Measurements from ENCODE around the gene ZSCAN31. TPM values are rescaled to one million over a fixed set of nuclear protein-coding genes. Genes with fewer than 3 reads are reported as not detected.
A peak's percentile ranks its signal among the peaks of the same experiment; 100 is the strongest.

The ZSCAN31 gene
- 10 to 100 TPM in 1 of 4 donors, 1 to 10 TPM in 3; 4.8 to 10.8 (median 7.7) TPM for total RNA-seq
- polyA plus RNA-seq, result 1 to 10 TPM; 1.8 to 3.7 (median 2.3) TPM
- long read RNA-seq, donor 1, partial matches to known transcripts, result 1 of 6 reads
- long read RNA-seq, donor 1, other reads (novel, unspliced or antisense), result 4 of 6 reads
- long read RNA-seq, donor 2, partial matches to known transcripts, result 1 of 5 reads
- long read RNA-seq, donor 2, other reads (novel, unspliced or antisense), result 1 of 5 reads

DNA sequence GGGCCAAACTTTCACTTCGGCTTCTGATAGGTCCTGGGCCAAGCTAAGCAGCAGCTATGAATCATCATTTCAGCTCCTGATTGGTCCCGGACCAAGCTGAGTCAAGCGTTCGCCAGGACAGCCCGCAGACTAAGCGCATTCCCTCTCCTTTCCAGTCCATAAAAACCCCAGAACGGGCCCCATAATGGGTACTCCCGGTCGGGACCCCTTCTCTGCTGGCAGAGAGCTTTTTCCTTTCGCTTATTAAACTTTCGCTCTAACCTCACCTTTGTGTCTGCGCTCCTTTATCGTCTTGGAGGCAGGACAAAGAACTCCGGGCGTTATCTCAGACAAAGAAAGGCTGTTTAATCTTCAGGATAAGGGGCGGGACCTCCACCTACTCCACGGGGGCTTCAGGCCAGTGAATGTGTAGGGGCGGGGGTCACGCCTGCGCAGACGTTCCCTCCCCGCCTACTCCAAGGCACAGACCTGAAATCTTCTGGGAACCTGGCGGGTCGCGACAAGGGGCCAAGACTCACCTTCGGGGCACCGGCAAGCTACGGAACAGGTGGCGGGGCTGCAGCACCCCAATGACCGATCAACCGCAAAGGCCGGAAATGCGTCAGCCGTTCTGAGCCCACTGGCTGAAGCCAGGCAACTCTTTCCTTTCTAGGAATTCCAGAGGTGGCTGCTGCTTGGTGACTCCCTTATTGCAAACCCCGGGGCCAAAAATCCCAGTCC is at the start of gene ZSCAN31:
ZSCAN31 (minus strand) TSS at position 585 of the 720 bp plus-strand sequence. CDS start 6,465 bp downstream, outside the sequence.
- ATAC-seq (peak; percentile 96 to 98 (median 98)), DNase-seq (peak; percentile 91 to 95)
- peak within 1 kb of the TSS; percentile 90 for H3K4me3 ChIP-seq
- 0 to 2% (median 0%) methylated on average over 35 of the region's 35 CpGs for WGBS, 3 donors
- no peaks in the 10 kb centered on the region for H3K9me3 ChIP-seq
- peak within 1 kb of the TSS; percentile 96 for H3K27ac ChIP-seq
- intact Hi-C loops (cut with DNase I), result loop anchor here (1.0 to 5.0 kb wide), 3 partner anchors 16 to 198 kb away; partner anchors contain the start of gene PGBD1 (in 1 of the 2)
- peaks cover 8% of the 10 kb centered on the region for H3K4me1 ChIP-seq
- peaks cover 0 to 5% of the 10 kb centered on the region in 2 donors for H3K36me3 ChIP-seq (ENCODE audit: insufficient read depth in 1 of 2, low read depth in 1 of 2)
- no peaks in the 10 kb centered on the region for H3K27me3 ChIP-seq (ENCODE audit: insufficient read depth in 3 of 3, low read length in 2 of 3)
- TF ChIP-seq, protein P1, sequence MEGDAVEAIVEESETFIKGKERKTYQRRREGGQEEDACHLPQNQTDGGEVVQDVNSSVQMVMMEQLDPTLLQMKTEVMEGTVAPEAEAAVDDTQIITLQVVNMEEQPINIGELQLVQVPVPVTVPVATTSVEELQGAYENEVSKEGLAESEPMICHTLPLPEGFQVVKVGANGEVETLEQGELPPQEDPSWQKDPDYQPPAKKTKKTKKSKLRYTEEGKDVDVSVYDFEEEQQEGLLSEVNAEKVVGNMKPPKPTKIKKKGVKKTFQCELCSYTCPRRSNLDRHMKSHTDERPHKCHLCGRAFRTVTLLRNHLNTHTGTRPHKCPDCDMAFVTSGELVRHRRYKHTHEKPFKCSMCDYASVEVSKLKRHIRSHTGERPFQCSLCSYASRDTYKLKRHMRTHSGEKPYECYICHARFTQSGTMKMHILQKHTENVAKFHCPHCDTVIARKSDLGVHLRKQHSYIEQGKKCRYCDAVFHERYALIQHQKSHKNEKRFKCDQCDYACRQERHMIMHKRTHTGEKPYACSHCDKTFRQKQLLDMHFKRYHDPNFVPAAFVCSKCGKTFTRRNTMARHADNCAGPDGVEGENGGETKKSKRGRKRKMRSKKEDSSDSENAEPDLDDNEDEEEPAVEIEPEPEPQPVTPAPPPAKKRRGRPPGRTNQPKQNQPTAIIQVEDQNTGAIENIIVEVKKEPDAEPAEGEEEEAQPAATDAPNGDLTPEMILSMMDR (IDR thresholded peaks at IDR 0.05), result no peak

DNA sequence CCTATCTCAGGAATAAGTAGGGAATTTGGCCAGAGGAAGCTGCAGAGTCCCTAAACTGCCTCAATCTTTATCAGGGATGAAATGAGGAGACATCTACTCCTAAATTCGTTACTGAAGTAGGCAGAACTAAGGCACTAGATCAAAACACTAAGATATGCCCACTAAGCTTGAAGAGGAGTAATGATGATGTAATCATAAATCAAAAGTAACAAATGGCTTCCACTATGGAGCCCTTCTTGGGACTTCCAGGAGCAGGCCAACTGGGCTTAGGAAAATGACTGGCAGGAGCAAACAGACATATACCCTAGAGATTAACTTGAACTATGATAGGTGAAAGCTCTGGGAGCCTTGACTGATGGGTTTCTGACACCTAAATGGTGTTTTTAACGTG is 48.2 kb upstream of the ZSCAN31 start:
- Histone ChIP-seq H3K9me3 (no peaks in the 10 kb centered on the region), H3K4me1 (peaks cover 3% of the 10 kb centered on the region), H3K36me3 (ENCODE audit: insufficient read depth in 1 of 2, low read depth in 1 of 2) (peaks cover 0 to 30% of the 10 kb centered on the region in 2 donors), H3K4me3 (no peak overlapping the region), H3K27ac (no peak overlapping the region), H3K27me3 (ENCODE audit: insufficient read depth in 3 of 3, low read length in 2 of 3) (no peaks in the 10 kb centered on the region)
- WGBS, 3 donors, result 67 to 77% (median 74%) methylated on average over 2 of the region's 2 CpGs
- intact Hi-C loops (cut with DNase I), result no loop called here
- TF ChIP-seq, protein P1 (IDR thresholded peaks at IDR 0.05), result no peak
- ATAC-seq, result no peak
- no peak for DNase-seq

DNA sequence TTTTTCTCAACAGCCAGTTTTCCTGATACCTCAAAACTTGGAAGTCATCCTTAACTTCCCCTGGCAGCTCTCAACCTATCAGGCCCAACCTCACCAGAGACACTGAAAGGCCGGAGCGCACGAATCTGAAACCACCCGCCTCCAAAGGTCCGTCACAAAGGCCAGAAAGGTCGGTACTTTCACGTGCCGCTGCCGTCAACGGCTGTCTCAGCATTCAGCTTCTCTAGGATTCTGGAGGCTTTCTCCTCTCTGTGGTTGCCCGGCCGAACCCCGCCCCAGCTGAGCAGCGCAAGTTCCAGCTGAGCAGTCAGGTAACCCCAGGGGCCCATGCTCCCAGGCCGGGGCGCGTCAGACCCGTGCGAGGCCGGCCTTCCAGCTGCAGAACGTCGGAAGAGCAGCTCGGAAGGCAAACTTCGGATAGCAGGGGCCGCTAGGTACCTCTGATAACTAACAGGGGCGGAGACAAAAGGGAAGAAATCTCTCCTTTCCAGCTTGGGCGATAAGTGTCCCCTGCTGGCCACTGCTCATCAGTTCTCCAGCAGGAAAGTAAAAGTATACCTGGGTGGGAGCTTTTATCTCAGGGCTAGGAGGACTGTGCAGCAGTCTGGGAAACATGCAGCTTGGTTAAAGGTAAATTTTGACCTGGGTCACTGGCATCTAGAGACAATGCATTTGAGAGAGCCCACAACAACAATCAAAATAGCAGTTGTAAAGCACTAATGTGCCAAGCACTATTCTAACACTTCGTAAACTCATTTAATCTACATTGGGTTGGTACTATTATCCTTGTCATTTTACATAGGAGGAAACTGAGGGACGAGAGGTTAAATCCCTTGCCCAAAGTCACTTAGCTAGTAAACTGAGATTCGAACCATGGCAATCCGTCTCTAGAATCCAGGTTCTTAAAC is 47.5 kb upstream of the ZSCAN31 start:
- peaks cover 0 to 30% of the 10 kb centered on the region in 2 donors for H3K36me3 ChIP-seq (ENCODE audit: insufficient read depth in 1 of 2, low read depth in 1 of 2)
- ATAC-seq, result peak; percentile 86 to 98 (median 96)
- no peaks in the 10 kb centered on the region for H3K27me3 ChIP-seq (ENCODE audit: insufficient read depth in 3 of 3, low read length in 2 of 3)
- TF ChIP-seq, protein P1 (IDR thresholded peaks at IDR 0.05), result peak; percentile 15
- peak; percentile 80 to 85 for DNase-seq
- peaks cover 3% of the 10 kb centered on the region for H3K4me1 ChIP-seq
- no peaks in the 10 kb centered on the region for H3K9me3 ChIP-seq
- peak overlapping the region; percentile 24 for H3K27ac ChIP-seq
- intact Hi-C loops (cut with DNase I), result no loop called here
- peak overlapping the region; percentile 60 for H3K4me3 ChIP-seq
- WGBS, 3 donors, result 15 to 20% (median 19%) methylated on average over 31 of the region's 31 CpGs

DNA sequence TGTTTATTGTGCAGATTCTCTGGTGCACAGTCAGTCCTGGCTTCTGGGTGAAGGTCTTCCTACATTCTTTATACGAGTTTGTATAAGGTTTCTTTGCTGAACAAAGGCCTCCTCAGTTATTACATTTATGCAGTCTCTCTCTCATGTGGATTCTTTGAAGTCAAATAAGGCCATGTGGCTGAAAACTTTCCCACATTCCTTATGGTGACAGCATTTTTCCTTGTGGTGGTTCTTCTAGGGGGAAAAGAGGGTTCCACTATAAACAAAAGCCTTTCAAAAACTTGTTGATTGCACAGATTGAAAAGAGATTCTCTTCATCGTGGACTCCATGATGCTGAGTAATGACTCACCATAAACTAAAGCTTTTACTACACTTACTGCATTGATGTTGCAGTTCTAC is 44.4 kb upstream of the ZSCAN31 start:
- intact Hi-C loops (cut with DNase I), result no loop called here
- Histone ChIP-seq H3K9me3 (no peaks in the 10 kb centered on the region), H3K4me3 (no peak overlapping the region), H3K4me1 (peaks cover 3% of the 10 kb centered on the region), H3K27ac (no peak overlapping the region), H3K36me3 (ENCODE audit: insufficient read depth in 1 of 2, low read depth in 1 of 2) (peaks cover 0 to 30% of the 10 kb centered on the region in 2 donors), H3K27me3 (ENCODE audit: insufficient read depth in 3 of 3, low read length in 2 of 3) (no peaks in the 10 kb centered on the region)
- 93 to 97% (median 96%) methylated on average over 2 of the region's 2 CpGs for WGBS, 3 donors
- no peak for ATAC-seq
- TF ChIP-seq, protein P1 (IDR thresholded peaks at IDR 0.05), result no peak
- DNase-seq, result no peak
